ENCODE measurements around the gene CD7. TPM values are rescaled to one million over a fixed set of nuclear protein-coding genes. Genes with fewer than 3 reads are reported as not detected.

The CD7 gene
- total RNA-seq, 2 experiments from 2014 or later, result not detected

DNA sequence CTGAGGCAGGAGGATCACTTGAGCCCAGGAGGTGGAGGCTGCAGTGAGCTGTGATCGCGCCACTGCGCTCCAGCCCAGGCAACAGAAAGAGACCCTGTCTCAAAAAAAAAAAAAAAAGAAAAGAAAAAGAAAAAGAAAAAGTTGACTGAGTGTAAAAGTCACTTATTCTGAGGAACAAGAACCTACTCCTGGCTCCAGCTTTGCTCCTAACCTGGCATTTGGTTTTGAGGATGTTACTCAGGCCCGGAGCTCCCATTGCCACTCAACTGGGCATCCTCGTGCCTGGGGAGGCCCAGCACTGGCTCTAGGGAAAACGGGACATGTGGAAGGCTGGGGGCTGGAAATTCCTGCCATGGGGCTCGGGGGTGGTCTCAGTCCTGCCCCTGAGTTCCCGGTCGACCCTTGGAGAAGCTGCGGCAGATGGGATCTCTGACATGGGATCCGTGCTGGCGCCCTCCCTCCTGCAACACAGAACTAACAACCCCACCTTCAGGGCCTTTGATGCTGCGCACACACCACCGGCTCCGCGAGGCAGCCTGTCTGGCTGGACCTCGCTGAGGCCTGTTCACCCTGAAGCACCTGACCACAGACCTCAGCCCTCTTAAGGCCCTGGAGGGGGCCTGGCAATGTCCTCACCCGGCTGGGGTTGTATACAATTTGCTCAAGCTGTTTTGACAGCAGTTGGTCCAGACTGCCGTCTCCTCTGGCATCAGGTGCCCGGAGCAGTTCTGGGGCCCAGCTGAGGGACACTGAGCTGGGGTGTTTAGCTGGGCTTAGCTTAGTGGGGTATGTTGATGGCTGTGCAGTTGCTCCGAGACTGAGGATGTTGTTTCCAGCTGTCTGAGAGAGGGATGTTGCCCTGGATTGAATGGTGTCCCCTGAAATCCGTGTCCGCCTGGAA is 12.3 kb downstream of the CD7 start:
- Histone ChIP-seq H4K20me1 (ENCODE audit: insufficient read depth, low read length) (no peaks in the 10 kb centered on the region), H3K4me3 (ENCODE audit: low read depth, low read length, poor library complexity, severe bottlenecking) (no peak overlapping the region), H3K4me1 (ENCODE audit: insufficient read depth, low read length, poor library complexity, severe bottlenecking) (peaks cover 8% of the 10 kb centered on the region), H3K27ac (ENCODE audit: low read depth, low read length, poor library complexity, severe bottlenecking) (no peak overlapping the region), H2AFZ (ENCODE audit: low read length) (no peak overlapping the region), H3K4me2 (ENCODE audit: low read length) (no peak overlapping the region), H3K79me2 (ENCODE audit: insufficient read depth, low read depth, low read length) (no peaks in the 10 kb centered on the region), H3K9me3 (ENCODE audit: low read length) (no peaks in the 10 kb centered on the region), H3K9me2 (ENCODE audit: insufficient read depth, low read length) (no peaks in the 10 kb centered on the region), H3K36me3 (ENCODE audit: insufficient read depth, low read length) (no peaks in the 10 kb centered on the region)
- BruUV-seq (replicated peaks), result no TSS peak
- POLR2A ChIA-PET, result interaction anchor here (0.6 kb wide), 1 partner anchor 118 kb away, joined by 3 read pairs; no protein-coding TSS in a partner anchor
- DNase-seq (ENCODE audit: low spot score), result no peak
- TF ChIP-seq EZH2phosphoT487 (IDR thresholded peaks at IDR 0.05; ENCODE audit: borderline replicate concordance, low read depth, low read length) (no peak), CTCF (conservative IDR thresholded peaks at IDR 0.05; ENCODE audit: low read length) (no peak)
- intact Hi-C loops (cut with micrococcal nuclease; ENCODE audit: unreplicated experiment), result no loop called here
- CTCF ChIA-PET (ENCODE audit: unreplicated experiment), result interaction anchor here (0.6 kb wide), 1 partner anchor 12 kb away, joined by 4 read pairs; no protein-coding TSS in a partner anchor

DNA sequence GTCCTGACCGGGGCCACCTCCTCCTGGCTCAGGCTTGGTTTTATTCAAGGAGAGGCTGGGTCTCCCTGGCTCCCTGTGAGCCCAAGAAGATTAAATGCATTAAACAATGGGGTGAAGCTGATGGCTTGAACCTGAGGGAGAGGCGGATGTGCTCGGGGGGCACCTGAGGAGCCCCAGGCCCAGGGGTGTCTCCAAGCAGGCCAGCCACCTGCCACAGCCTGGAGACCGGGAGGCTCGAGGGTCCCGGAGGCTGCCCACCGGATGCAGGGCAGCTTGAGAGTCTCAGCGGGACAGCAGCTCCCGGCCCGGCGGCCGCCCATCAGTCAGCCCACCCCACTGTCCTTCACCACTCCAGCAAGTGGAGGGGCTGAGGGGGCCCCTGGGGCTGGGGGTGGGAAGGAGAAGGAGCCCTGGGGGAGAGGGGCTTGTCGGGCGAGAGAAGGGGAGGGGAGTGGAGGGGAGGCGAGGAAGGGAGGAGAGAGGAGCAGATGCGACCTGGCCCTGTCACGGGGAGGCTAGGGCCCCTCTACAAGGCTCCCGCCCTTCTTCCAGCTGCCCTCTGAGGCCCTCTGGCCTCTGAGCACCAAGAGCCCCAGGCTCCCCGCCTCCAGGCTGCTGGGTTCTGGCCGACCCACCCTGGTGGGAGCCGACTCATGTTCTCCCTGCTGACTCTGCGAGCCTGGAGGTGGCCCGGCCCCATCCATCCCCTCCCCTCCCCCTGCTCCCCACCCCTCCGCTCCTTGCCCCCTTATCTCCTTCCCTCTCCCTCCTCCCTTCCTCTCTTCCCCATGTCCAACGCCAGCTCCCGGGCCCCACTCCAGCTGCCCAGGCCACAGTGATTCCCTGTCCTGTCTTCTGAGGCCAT is 13.2 kb downstream of the CD7 start:
- DNase-seq (ENCODE audit: low spot score), result no peak
- no peak overlapping the region for H3K27ac ChIP-seq (ENCODE audit: low read depth, low read length, poor library complexity, severe bottlenecking)
- no peak for TF ChIP-seq CTCF (conservative IDR thresholded peaks at IDR 0.05; ENCODE audit: low read length)
- TF ChIP-seq EZH2phosphoT487 (IDR thresholded peaks at IDR 0.05; ENCODE audit: borderline replicate concordance, low read depth, low read length), result no peak
- H3K9me3 ChIP-seq (ENCODE audit: low read length), result no peaks in the 10 kb centered on the region
- no peak overlapping the region for H2AFZ ChIP-seq (ENCODE audit: low read length)
- POLR2A ChIA-PET, result no interaction called here
- H3K79me2 ChIP-seq (ENCODE audit: insufficient read depth, low read depth, low read length), result no peaks in the 10 kb centered on the region
- BruUV-seq (replicated peaks), result no TSS peak
- peaks cover 8% of the 10 kb centered on the region for H3K4me1 ChIP-seq (ENCODE audit: insufficient read depth, low read length, poor library complexity, severe bottlenecking)
- H3K4me2 ChIP-seq (ENCODE audit: low read length), result no peak overlapping the region
- intact Hi-C loops (cut with micrococcal nuclease; ENCODE audit: unreplicated experiment), result no loop called here
- H4K20me1 ChIP-seq (ENCODE audit: insufficient read depth, low read length), result no peaks in the 10 kb centered on the region
- no peaks in the 10 kb centered on the region for H3K36me3 ChIP-seq (ENCODE audit: insufficient read depth, low read length)
- CTCF ChIA-PET (ENCODE audit: unreplicated experiment), result interaction anchor here (0.6 kb wide), 1 partner anchor 13 kb away, joined by 4 read pairs; no protein-coding TSS in a partner anchor
- no peaks in the 10 kb centered on the region for H3K9me2 ChIP-seq (ENCODE audit: insufficient read depth, low read length)
- no peak overlapping the region for H3K4me3 ChIP-seq (ENCODE audit: low read depth, low read length, poor library complexity, severe bottlenecking)

All from OCI-LY7 (cell line).